Measurements from ENCODE around the gene C6orf89. TPM values are rescaled to one million over a fixed set of nuclear protein-coding genes. Genes with fewer than 3 reads are reported as not detected.

Gene C6orf89
- polyA plus RNA-seq, 1 donor (not counting 4 experiments of a cell fraction or from before 2014, with no cell fraction given) = 29.0 TPM

DNA sequence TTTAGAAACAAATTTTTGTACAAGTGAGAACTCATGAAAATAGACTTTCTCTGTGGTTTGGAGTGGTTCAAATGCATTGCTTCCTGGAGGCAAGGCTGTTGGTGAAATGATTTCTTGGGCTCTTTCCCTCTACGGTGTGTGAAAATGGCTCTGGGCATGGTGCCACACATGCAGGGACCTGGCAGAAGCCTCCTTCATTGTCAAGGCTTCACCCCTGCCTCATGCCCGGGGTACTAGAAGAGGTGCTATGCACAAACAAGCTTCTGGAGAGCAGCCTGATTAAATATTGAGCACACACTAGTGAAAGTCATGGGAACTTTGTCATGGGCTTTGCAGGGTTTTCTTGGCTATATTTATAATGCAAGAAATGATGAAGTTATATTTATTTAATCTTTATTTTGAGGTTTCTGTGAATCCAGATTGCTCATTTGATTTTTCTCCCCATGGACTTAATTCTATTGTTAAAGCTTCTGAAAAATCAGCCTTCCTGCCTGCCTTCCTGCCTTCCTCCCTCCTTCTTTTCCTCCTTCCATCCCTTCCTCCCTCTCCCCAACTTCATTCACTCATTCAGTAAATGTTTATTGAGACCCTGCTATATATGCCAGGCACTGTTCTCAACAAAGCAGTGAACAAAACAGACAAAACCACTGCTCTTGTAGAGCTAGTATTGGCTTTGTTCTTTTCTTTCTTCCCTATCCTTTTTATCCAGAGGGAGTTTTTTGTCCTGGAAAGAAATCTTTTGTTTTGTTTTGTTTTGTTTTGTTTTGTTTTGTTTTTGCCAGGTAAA, 21.0 kb downstream of the C6orf89 start:
- TF ChIP-seq, protein P1, sequence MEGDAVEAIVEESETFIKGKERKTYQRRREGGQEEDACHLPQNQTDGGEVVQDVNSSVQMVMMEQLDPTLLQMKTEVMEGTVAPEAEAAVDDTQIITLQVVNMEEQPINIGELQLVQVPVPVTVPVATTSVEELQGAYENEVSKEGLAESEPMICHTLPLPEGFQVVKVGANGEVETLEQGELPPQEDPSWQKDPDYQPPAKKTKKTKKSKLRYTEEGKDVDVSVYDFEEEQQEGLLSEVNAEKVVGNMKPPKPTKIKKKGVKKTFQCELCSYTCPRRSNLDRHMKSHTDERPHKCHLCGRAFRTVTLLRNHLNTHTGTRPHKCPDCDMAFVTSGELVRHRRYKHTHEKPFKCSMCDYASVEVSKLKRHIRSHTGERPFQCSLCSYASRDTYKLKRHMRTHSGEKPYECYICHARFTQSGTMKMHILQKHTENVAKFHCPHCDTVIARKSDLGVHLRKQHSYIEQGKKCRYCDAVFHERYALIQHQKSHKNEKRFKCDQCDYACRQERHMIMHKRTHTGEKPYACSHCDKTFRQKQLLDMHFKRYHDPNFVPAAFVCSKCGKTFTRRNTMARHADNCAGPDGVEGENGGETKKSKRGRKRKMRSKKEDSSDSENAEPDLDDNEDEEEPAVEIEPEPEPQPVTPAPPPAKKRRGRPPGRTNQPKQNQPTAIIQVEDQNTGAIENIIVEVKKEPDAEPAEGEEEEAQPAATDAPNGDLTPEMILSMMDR (optimal IDR thresholded peaks at IDR 0.05 in 1 of 3, IDR thresholded peaks at IDR 0.05 in 1 of 3, conservative IDR thresholded peaks at IDR 0.05 in 1 of 3; ENCODE audit: extremely low read depth in 1 of 3, insufficient read depth in 2 of 3, low read length in 3 of 3) = no peak
- no peak for TF ChIP-seq EZH2 (IDR thresholded peaks at IDR 0.05; ENCODE audit: low read length)
- Histone ChIP-seq H3K4me1 (ENCODE audit: control insufficient read depth, extremely low read depth, insufficient read depth, low read length) (peaks cover 1% of the 10 kb centered on the region), H3K36me3 (ENCODE audit: control insufficient read depth in 2 of 2, extremely low read depth in 1 of 2, insufficient read depth in 2 of 2, low read length in 2 of 2) (peaks cover 4 to 12% of the 10 kb centered on the region in 2 experiments), H3K27ac (ENCODE audit: control insufficient read depth, insufficient read depth, low read length) (no peak overlapping the region), H3K27me3 (ENCODE audit: control insufficient read depth, extremely low read depth, insufficient read depth, low read length) (no peaks in the 10 kb centered on the region), H2AFZ (ENCODE audit: control insufficient read depth, low read length) (no peak overlapping the region), H3K79me2 (ENCODE audit: control insufficient read depth, insufficient read depth, low read length) (no peaks in the 10 kb centered on the region), H3K9me3 (ENCODE audit: control insufficient read depth, low read depth, low read length) (no peaks in the 10 kb centered on the region), H3K9ac (ENCODE audit: control insufficient read depth, extremely low read depth, insufficient read depth, low read length) (no peak overlapping the region), H4K20me1 (ENCODE audit: control insufficient read depth, extremely low read depth, insufficient read depth, low read length) (no peaks in the 10 kb centered on the region), H3K9me1 (ENCODE audit: control insufficient read depth, extremely low read depth, insufficient read depth, low read length) (no peaks in the 10 kb centered on the region), H3K4me2 (ENCODE audit: control insufficient read depth, extremely low read depth, insufficient read depth, low read depth, low read length) (no peak overlapping the region), H3K4me3 (ENCODE audit: control insufficient read depth in 2 of 3, extremely low read depth in 1 of 3, insufficient read depth in 2 of 3, low read depth in 1 of 3, low read length in 3 of 3) (no peak overlapping the region)
- dilution Hi-C loops (cut with MboI; ENCODE audit: extremely low pct_ligation_motif_present, low sequenced_read_pairs) = no loop called here
- DNase-seq (ENCODE audit: low read depth, low spot score) (no peak), FAIRE-seq (no peak)

DNA sequence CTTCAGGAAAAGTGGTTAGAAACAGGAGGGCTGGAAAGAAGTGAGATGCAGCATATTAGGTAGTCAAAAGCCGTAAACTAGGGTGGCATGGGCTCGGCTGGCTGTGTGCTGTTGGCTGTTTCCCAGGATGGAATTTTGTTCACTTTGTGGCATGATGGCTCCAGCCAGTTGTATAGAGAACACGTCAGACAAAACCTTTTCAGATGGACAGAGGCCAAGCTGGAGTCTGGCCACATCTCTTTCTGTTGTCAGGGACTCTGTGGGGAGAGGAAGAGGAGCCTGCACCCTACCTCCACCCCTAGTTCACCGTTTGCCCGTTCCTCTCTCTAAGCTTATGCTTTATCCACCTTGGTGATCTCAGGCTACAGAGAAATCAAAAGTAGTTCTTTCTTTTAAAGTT, 22.0 kb downstream of the C6orf89 start:
- H4K20me1 ChIP-seq (ENCODE audit: control insufficient read depth, extremely low read depth, insufficient read depth, low read length) = peaks cover 6% of the 10 kb centered on the region
- no peaks in the 10 kb centered on the region for H3K79me2 ChIP-seq (ENCODE audit: control insufficient read depth, insufficient read depth, low read length)
- H3K4me1 ChIP-seq (ENCODE audit: control insufficient read depth, extremely low read depth, insufficient read depth, low read length) = peaks cover 12% of the 10 kb centered on the region
- no peak overlapping the region for H3K9ac ChIP-seq (ENCODE audit: control insufficient read depth, extremely low read depth, insufficient read depth, low read length)
- no peaks in the 10 kb centered on the region for H3K9me3 ChIP-seq (ENCODE audit: control insufficient read depth, low read depth, low read length)
- H2AFZ ChIP-seq (ENCODE audit: control insufficient read depth, low read length) = no peak overlapping the region
- no peak overlapping the region for H3K4me2 ChIP-seq (ENCODE audit: control insufficient read depth, extremely low read depth, insufficient read depth, low read depth, low read length)
- H3K27me3 ChIP-seq (ENCODE audit: control insufficient read depth, extremely low read depth, insufficient read depth, low read length) = no peaks in the 10 kb centered on the region
- no peak for FAIRE-seq
- H3K4me3 ChIP-seq (ENCODE audit: control insufficient read depth in 2 of 3, extremely low read depth in 1 of 3, insufficient read depth in 2 of 3, low read depth in 1 of 3, low read length in 3 of 3) = no peak overlapping the region
- peaks cover 4 to 8% of the 10 kb centered on the region in 2 experiments for H3K36me3 ChIP-seq (ENCODE audit: control insufficient read depth in 2 of 2, extremely low read depth in 1 of 2, insufficient read depth in 2 of 2, low read length in 2 of 2)
- dilution Hi-C loops (cut with MboI; ENCODE audit: extremely low pct_ligation_motif_present, low sequenced_read_pairs) = no loop called here
- no peaks in the 10 kb centered on the region for H3K9me1 ChIP-seq (ENCODE audit: control insufficient read depth, extremely low read depth, insufficient read depth, low read length)
- TF ChIP-seq, protein P1 (optimal IDR thresholded peaks at IDR 0.05 in 1 of 3, IDR thresholded peaks at IDR 0.05 in 1 of 3, conservative IDR thresholded peaks at IDR 0.05 in 1 of 3; ENCODE audit: extremely low read depth in 1 of 3, insufficient read depth in 2 of 3, low read length in 3 of 3) = no peak
- no peak for TF ChIP-seq EZH2 (IDR thresholded peaks at IDR 0.05; ENCODE audit: low read length)
- H3K27ac ChIP-seq (ENCODE audit: control insufficient read depth, insufficient read depth, low read length) = no peak overlapping the region
- no peak for DNase-seq (ENCODE audit: low read depth, low spot score)

Measured in keratinocyte (primary cell).